ENCODE measurements around the gene SRR. TPM values are rescaled to one million over a fixed set of nuclear protein-coding genes. Genes with fewer than 3 reads are reported as not detected.

The SRR gene, protein sequence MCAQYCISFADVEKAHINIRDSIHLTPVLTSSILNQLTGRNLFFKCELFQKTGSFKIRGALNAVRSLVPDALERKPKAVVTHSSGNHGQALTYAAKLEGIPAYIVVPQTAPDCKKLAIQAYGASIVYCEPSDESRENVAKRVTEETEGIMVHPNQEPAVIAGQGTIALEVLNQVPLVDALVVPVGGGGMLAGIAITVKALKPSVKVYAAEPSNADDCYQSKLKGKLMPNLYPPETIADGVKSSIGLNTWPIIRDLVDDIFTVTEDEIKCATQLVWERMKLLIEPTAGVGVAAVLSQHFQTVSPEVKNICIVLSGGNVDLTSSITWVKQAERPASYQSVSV
- total RNA-seq = 10 to 100 TPM in 2 of 4 donors, 1 to 10 TPM in 2; 2.8 to 24.5 (median 12.5) TPM

DNA sequence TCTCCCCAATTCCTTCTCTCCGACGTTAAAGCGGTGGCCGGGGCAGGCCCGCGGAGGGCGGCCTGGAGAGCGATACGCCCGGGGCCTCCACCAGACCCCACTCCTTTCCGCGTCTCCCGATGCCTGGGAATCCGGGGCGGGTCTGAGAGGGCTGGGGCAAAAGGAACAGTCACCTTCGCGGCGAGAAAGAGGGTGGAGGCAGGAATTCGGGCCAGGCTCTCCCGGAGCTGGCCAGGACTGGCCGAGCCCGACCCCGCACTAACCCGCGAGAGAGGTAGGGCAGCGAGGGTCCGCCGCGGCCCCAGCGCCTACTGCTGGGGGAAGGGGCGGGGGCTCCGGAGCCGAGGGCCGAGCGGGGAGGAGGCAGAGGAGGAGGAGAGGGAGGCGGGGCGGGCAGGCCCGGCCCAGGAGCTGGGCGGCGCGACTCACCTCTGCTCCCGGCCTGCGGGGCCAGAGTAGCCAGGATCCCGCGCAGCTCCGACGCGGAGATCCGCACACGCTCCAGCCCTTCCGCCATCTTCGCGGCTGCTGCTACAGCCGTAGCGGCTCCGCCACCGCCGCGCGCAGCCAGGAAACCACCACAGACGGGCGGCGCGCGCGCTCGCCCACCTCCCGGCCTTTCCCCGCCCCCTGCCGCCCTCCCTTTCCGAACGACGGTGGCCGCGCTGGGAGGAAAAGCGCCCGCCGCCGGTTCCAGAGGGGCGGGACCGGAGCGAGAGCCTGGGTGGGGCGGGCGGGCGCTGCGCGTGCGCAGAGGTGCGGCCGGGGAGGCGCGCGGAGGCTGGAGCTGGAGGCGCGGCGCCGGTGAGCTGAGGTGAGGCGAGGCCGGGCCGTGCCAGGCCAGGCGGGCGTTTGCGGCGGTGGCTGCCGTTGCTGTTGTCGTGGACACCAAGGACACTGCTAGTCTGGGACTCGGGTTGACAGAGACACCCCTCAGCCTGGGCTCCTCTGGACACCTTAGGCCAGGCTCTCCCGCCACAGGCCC, at the start of gene SRR, which contains the start of gene SMG6:
Gene SRR (plus strand): TSS at position 747 of the 985 bp plus-strand sequence. CDS start 11,611 bp downstream, outside the sequence.
Gene SMG6 (minus strand): TSS at position 582 of the 985 bp plus-strand sequence. CDS start 65 bp downstream, at position 517.
- TF ChIP-seq, protein P1, sequence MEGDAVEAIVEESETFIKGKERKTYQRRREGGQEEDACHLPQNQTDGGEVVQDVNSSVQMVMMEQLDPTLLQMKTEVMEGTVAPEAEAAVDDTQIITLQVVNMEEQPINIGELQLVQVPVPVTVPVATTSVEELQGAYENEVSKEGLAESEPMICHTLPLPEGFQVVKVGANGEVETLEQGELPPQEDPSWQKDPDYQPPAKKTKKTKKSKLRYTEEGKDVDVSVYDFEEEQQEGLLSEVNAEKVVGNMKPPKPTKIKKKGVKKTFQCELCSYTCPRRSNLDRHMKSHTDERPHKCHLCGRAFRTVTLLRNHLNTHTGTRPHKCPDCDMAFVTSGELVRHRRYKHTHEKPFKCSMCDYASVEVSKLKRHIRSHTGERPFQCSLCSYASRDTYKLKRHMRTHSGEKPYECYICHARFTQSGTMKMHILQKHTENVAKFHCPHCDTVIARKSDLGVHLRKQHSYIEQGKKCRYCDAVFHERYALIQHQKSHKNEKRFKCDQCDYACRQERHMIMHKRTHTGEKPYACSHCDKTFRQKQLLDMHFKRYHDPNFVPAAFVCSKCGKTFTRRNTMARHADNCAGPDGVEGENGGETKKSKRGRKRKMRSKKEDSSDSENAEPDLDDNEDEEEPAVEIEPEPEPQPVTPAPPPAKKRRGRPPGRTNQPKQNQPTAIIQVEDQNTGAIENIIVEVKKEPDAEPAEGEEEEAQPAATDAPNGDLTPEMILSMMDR (IDR thresholded peaks at IDR 0.05; ENCODE audit: low read depth) = no peak

DNA sequence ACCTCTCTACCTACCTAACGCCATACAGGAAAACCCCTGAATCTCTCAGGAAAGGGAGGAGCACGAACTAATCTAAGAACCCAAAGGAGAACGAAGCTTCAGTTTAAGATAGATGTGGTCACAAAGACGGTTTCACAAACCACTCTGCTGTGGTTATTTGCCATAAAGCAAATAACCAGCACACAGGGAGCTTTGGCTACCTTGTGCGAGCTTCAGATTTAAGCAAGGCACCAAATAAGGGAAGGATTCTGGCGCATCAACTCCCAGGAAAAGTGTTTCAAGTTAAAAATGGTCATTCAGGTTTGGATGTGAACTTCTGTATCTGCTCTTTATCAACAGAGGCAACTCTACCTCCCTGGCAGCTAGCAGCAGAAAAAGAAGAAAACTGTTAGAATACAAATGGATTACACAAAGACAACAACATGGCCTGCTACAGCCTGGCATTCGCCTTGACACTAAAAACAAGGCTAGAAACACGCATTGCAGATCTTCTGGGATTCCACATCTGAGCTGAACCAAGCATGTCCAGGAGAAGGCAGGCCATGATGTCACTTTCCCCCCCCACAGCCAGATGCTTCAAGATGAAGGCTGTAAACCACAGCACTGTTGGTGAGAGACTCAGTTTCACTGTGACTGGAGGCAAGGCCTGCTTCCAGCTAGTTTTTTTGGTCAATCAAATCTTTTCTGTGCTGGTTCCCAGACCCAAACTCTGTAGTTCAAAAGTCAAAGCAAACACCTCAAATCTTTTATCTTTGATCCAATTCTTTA, 43.8 kb upstream of the SRR start:
- TF ChIP-seq, protein P1 (IDR thresholded peaks at IDR 0.05; ENCODE audit: low read depth) = no peak

DNA sequence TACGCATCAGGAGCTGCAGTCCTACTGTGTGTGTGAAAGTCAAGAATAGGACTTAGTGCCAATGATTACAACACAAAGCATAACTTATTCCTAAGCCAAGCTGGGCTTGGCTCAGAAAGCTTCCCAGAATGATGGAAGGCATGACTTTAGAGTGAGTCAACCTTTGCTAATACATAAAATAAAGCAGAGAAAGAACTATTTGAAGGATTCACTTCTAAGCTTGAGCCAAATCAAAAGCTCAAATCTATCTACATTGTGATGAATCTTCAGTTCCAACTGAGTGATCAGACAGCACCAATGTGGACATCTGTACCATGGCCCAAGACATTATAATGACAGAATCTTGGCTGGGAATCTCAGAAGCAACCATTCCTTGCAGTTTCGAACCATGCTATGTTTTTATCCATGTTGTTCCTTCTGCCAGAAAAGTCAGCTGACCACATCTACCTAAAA, 41.6 kb upstream of the SRR start:
- TF ChIP-seq, protein P1 (IDR thresholded peaks at IDR 0.05; ENCODE audit: low read depth) = no peak

DNA sequence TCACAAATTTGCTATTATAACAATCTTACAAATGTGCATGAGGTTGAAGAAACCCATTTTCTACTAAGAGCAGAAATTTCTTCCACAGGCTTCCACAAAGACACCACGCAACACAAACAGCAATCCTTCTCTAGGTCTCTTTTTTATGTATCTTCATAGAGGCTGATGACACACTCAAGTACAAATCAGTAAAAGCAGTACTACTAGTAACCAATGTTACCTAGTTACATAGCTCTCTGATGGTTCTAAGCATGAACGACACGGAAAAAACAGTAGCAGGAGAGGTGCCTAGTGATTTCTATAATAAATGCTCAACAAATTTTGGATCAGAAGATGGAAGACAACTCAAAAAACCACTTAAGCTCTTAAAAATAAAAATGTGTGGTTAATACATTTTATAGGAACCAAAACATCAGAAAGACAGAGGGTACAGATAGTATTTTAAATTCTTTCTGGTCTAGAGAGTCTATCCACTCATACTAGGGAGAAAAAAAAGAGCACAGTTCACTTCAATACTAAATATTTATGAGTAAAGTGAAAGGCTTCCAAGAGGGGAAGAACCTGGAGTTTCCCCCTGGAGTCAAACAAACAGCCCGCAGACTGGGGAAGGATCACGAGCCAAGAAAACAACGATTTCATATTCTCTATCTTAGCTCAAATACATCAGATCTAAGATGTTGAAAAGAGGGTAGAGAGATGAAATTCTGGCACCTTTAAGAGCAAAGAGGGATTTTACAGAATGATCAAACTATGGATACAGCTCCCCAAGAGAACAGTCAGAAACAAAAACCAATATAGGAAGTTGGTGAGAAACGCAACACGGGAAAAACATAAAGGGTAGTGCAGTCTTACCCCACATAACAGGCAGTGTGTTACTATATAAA, 40.3 kb upstream of the SRR start:
- TF ChIP-seq, protein P1 (IDR thresholded peaks at IDR 0.05; ENCODE audit: low read depth) = no peak

DNA sequence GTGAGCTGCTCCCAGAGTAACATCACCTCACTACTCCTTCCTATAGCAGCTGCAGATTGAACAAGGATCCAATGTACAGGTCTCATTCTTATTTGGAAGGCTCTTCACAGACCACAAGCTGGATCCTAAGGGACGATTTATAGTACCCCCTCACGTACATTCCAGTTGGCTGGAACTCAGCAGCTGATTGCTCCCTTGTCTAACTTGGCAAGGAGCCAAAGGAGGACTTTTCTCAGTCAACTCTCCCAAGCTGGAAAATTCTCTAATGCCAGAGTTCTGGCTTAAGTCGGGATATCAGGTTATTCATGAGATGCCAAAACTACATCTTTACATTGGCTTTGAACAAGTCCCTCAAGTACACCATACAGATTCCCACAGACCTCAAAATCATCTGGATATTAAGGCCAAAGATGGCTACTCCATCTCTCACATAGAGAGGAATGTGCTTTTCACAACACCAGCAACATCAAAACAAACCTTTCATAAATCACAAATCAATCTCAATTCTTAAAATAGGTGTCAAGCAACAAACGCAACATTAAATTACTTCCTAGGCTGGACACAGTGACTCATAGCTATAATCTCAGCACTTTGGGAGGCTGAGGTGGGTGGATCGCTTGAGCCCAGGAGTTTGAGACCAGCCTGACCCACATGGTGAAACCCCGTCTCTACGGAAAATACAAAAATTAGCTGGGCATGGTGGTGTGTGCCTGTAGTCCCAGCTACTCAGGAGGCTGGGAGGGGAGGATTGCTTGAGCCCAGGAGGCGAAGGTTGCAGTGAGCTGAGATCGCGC, 39.5 kb upstream of the SRR start:
- TF ChIP-seq, protein P1 (IDR thresholded peaks at IDR 0.05; ENCODE audit: low read depth) = no peak

Data from subcutaneous adipose tissue (tissue), 4 donors.